Osteocyte (in vitro differentiated cells): ENCODE measurements around the gene CCR7. TPM values are rescaled to one million over a fixed set of nuclear protein-coding genes. Genes with fewer than 3 reads are reported as not detected.
A peak's percentile ranks its signal among the peaks of the same experiment; 100 is the strongest.
"Not testable (repeated sequence)": the region's sequence is repeated elsewhere in the genome, so short reads cannot be mapped to it uniquely, and the experiment has no call there.

Experiments used
- DNase-seq: peaks from one replicate; pipeline ENCODE4 v3.0.0; 2021; ENCODE audit warnings: mixed read lengths; ENCODE audit not compliant: unreplicated experiment; ENCODE audit errors: extremely low spot score
- H3K27ac Mint-ChIP-seq: one replicate; pipeline ENCODE4 v1.8.0; 2021; ENCODE audit warnings: mild to moderate bottlenecking, mixed read lengths; ENCODE audit not compliant: unreplicated experiment
- H3K27me3 Mint-ChIP-seq: one replicate; pipeline ENCODE4 v1.8.0; 2021; ENCODE audit warnings: mixed read lengths; ENCODE audit not compliant: unreplicated experiment
- H3K36me3 Mint-ChIP-seq: one replicate; pipeline ENCODE4 v1.8.0; 2021; ENCODE audit warnings: mixed read lengths; ENCODE audit not compliant: unreplicated experiment
- H3K4me1 Mint-ChIP-seq: one replicate; pipeline ENCODE4 v1.8.0; 2021; ENCODE audit warnings: mixed read lengths; ENCODE audit not compliant: unreplicated experiment
- H3K4me3 Mint-ChIP-seq: one replicate; pipeline ENCODE4 v1.8.0; 2021; ENCODE audit warnings: mild to moderate bottlenecking, moderate library complexity, mixed read lengths; ENCODE audit not compliant: unreplicated experiment
- H3K9me3 Mint-ChIP-seq: one replicate; pipeline ENCODE4 v1.8.0; 2021; ENCODE audit warnings: mixed read lengths; ENCODE audit not compliant: unreplicated experiment
- total RNA-seq: library from RNA; stranded (reverse); gene quantifications from 2 replicates; pipeline ENCODE4 v1.2.1, GENCODE V29; 2021
- TF ChIP-seq, protein P1 (sequence below): fragments of 200-600 bp; sonication (generic); IDR thresholded peaks from 2 replicates; pipeline ENCODE4 v1.5.0; 2021; ENCODE audit warnings: antibody characterized with exemption, mild to moderate bottlenecking, moderate library complexity

The CCR7 gene
- total RNA-seq, 1 donor from 2014 or later: not detected

DNA sequence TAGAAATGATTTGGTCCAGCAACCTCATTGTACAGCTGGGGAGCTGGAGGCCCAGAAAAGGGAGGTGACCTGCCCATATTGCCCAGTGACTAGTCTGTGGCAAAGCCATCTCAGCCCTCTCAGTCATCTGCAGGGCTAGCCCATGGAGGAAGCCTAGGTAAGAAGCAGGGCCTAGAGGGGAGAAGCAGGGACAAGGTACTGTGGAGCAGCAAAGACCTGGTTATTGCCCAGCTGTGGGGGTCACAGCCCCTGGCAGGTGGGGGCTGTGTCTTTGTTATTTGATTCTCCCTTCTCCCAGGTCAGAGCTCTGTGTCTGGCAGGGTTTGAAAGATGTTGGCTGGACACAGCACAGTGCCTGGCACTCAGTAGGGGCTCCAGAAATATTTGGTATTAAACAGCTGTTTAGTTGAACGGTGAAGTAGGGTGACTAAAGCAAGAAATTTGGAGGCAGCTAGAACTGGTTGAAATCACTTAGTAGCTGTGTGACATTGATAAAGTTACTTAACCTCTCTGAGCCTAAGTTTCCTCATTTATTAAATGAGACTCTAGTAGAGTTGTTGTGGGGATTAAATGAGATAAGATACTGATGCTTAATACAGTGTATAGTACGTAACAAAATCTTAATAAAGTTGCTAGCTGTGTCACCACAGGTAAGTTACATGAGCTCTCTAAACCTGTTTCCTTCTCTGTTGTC, 17.3 kb downstream of the CCR7 start:
- no peaks in the 10 kb centered on the region for H3K27me3 Mint-ChIP-seq
- peak overlapping the region; percentile 98 for H3K27ac Mint-ChIP-seq
- no peak for DNase-seq
- no peak overlapping the region for H3K4me3 Mint-ChIP-seq
- H3K4me1 Mint-ChIP-seq: peaks cover 82% of the 10 kb centered on the region
- TF ChIP-seq, protein P1, sequence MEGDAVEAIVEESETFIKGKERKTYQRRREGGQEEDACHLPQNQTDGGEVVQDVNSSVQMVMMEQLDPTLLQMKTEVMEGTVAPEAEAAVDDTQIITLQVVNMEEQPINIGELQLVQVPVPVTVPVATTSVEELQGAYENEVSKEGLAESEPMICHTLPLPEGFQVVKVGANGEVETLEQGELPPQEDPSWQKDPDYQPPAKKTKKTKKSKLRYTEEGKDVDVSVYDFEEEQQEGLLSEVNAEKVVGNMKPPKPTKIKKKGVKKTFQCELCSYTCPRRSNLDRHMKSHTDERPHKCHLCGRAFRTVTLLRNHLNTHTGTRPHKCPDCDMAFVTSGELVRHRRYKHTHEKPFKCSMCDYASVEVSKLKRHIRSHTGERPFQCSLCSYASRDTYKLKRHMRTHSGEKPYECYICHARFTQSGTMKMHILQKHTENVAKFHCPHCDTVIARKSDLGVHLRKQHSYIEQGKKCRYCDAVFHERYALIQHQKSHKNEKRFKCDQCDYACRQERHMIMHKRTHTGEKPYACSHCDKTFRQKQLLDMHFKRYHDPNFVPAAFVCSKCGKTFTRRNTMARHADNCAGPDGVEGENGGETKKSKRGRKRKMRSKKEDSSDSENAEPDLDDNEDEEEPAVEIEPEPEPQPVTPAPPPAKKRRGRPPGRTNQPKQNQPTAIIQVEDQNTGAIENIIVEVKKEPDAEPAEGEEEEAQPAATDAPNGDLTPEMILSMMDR: no peak
- H3K36me3 Mint-ChIP-seq: no peaks in the 10 kb centered on the region
- H3K9me3 Mint-ChIP-seq: no peaks in the 10 kb centered on the region

DNA sequence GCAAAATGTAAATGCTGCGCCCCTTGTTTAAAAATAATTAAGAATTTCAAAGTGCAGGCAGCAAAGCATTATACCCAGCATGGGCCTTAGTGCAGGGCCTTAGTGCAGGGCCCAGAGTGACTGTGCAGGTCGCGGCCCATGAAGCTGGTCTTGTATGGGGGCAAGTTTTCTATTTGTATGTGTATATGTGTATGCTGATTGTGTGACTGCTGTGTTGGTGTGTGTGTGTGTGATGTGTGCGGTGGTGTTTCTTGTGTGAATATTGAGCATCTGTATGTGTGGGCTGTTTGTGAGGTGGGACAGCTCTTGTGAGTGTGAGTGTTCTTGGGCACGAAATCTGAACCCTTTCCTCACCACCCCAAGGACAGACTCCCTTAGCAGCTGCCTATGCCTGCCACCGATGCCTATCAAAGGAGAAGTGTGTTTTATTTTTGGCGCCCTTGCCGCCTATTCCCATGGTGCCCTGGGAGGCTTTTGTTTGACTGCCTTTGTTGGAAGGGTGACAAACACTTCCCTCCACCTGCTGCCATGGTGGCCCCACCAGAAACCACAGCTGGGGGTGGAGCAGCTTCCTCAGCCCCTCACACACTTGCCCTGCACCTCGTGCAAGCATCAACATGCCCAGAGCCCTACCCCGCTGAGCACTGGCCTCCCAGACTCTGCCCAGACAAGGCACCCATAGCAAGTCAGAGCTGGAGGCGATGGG, 18.0 kb downstream of the CCR7 start:
- H3K4me1 Mint-ChIP-seq: peaks cover 82% of the 10 kb centered on the region
- H3K9me3 Mint-ChIP-seq: no peaks in the 10 kb centered on the region
- no peaks in the 10 kb centered on the region for H3K27me3 Mint-ChIP-seq
- H3K27ac Mint-ChIP-seq: peak overlapping the region; percentile 98
- TF ChIP-seq, protein P1: no peak
- no peaks in the 10 kb centered on the region for H3K36me3 Mint-ChIP-seq
- DNase-seq: no peak
- H3K4me3 Mint-ChIP-seq: no peak overlapping the region

DNA sequence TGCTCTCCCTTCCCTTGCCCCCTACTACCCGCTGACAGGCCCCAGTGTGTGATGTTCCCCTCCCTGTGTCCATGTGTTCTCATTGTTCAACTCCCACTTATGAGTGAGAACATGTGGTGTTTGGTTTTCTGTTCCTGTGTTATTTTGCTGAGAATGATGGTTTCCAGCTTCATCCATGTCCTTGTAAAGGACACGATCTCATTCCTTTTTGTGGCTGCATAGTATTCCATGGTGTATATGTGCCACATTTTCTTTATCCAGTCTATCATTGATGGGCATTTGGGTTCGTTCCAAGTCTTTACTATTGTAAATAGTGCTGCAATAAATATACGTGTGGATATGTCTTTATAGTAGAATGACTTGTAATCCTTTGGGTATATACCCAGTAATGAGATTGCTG, 18.8 kb downstream of the CCR7 start:
- H3K27ac Mint-ChIP-seq: peak overlapping the region; percentile 2
- not testable (repeated sequence) for H3K36me3 Mint-ChIP-seq, DNase-seq, H3K4me3 Mint-ChIP-seq, H3K27me3 Mint-ChIP-seq, H3K9me3 Mint-ChIP-seq
- H3K4me1 Mint-ChIP-seq: peaks cover 83% of the 10 kb centered on the region

DNA sequence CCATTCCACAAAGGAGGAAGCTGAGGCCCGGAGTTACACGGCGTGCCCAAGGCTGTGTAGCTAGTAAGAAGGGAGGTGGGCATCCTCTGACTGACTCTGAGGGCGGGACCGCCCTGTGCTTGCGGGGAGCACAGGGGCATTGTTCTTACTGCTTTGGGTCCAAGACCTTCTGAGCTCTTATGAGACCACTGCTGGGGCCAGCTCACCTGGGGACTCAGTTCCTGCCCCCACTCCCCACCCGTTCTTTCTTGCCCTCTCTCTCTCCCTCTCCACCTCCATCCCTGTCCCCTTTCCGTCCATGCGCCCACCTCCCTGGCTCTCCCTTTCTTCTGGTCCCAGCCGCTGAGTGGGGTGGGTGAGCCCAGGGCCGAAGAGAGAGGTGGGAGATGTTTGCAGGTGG, 19.6 kb downstream of the CCR7 start:
- Mint-ChIP-seq H3K36me3 (no peaks in the 10 kb centered on the region), H3K27ac (peak overlapping the region; percentile 53), H3K27me3 (no peaks in the 10 kb centered on the region), H3K4me3 (no peak overlapping the region), H3K9me3 (no peaks in the 10 kb centered on the region), H3K4me1 (peaks cover 83% of the 10 kb centered on the region)
- TF ChIP-seq, protein P1: no peak
- DNase-seq: no peak

DNA sequence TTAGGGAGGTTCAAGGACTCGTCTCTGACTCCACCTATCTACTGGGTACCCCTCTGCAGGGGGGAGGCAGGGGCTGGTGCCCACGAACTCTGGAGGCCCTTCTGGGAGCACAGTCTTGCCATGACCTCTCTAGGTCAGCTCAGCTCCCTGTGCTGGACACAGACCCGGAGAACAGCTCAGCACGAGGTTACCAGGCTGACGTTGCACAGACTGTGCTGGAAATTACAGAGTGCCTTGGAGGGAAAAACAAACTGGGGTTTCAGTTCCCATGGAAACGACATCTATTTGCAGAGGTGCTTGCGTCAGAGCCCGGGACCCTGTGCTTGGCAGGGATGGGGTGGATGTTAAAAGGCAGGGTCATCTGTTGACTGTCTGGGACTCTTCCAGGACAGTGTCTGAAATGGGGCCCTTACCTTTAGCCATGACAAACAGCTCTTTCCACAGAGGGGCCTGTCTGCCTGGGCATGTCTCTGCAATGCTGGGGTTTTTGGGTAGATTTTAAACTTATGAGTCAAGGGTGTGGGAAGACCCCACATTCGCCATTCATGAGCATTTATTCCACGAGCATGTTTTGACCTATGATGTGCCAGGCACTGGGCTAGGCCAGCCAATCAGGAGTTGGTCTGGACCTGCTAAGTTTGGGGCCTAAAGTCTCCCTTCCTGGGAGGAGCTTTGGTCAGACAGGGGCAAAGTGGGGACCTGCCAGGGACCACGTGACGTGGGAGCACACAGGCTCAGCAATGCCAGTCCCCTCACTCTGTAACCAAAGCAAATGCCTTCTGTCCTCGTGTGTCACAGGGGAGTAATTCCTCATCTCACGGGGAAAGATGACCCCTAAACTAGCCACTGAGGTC, 22.5 kb downstream of the CCR7 start:
- Mint-ChIP-seq H3K4me3 (no peak overlapping the region), H3K36me3 (no peaks in the 10 kb centered on the region), H3K27ac (peak overlapping the region; percentile 99), H3K9me3 (no peaks in the 10 kb centered on the region), H3K27me3 (no peaks in the 10 kb centered on the region), H3K4me1 (peaks cover 71% of the 10 kb centered on the region)
- DNase-seq: peak; percentile 93
- TF ChIP-seq, protein P1: no peak
